MM.1S (cell line): ENCODE results near the gene CCND1.

ENCODE experiments used
- EZH2 ChIP-seq: fragments of 300-600 bp; sonication (generic); optimal IDR thresholded peaks from 2 replicates; pipeline ENCODE3; 2017; ENCODE audit warnings: low read depth, mild to moderate bottlenecking, antibody characterized with exemption, low read length, mixed read lengths
- EZH2phosphoT487 ChIP-seq: fragments of 300-600 bp; sonication (generic); IDR thresholded peaks from 2 replicates; pipeline ENCODE4 v1.6.1; 2018; ENCODE audit warnings: antibody characterized with exemption, low read length
- TF ChIP-seq, protein P1 (sequence below): fragments of 300-600 bp; sonication (generic); IDR thresholded peaks from 2 replicates; pipeline ENCODE4 v1.5.1; 2016; ENCODE audit warnings: antibody characterized with exemption, low read length, mixed read lengths

DNA sequence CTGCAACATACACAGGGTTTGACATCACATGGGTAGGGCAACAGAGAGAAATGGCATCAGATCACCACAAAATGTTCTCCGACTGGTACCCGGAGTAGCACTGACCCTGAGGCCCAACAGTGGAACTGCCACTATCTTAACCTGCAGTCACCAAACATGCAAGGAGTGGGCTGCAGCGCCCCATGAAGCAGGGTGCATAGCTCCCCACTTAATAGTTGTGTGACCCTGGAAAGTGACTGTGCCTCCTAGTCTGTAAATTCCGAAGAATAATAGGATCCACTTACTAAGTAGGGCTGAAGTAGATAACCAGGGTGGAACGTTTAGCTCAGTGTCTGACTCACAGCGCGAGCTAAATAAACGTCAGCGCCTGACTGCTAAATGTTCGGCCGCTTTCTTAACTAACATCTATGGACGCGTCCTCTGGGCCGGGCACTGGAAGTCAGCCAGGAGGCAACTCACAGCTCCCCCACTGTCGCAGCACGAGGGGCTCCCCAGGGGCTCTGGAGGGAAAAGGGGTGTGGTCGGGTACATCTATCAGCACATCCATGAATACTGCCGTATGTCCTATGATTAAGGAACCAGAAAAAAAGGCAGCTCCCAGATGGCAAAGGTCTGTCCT, 33.4 kb downstream of the CCND1 start:
- TF ChIP-seq, protein P1, sequence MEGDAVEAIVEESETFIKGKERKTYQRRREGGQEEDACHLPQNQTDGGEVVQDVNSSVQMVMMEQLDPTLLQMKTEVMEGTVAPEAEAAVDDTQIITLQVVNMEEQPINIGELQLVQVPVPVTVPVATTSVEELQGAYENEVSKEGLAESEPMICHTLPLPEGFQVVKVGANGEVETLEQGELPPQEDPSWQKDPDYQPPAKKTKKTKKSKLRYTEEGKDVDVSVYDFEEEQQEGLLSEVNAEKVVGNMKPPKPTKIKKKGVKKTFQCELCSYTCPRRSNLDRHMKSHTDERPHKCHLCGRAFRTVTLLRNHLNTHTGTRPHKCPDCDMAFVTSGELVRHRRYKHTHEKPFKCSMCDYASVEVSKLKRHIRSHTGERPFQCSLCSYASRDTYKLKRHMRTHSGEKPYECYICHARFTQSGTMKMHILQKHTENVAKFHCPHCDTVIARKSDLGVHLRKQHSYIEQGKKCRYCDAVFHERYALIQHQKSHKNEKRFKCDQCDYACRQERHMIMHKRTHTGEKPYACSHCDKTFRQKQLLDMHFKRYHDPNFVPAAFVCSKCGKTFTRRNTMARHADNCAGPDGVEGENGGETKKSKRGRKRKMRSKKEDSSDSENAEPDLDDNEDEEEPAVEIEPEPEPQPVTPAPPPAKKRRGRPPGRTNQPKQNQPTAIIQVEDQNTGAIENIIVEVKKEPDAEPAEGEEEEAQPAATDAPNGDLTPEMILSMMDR: no peak
- TF ChIP-seq EZH2 (no peak), EZH2phosphoT487 (no peak)
